ENCODE measurements around the gene CAMTA1. TPM values are rescaled to one million over a fixed set of nuclear protein-coding genes. Genes with fewer than 3 reads are reported as not detected.

Gene CAMTA1
- total RNA-seq, 6 donors from 2014 or later = 38.8 to 74.0 (median 46.1) TPM

DNA sequence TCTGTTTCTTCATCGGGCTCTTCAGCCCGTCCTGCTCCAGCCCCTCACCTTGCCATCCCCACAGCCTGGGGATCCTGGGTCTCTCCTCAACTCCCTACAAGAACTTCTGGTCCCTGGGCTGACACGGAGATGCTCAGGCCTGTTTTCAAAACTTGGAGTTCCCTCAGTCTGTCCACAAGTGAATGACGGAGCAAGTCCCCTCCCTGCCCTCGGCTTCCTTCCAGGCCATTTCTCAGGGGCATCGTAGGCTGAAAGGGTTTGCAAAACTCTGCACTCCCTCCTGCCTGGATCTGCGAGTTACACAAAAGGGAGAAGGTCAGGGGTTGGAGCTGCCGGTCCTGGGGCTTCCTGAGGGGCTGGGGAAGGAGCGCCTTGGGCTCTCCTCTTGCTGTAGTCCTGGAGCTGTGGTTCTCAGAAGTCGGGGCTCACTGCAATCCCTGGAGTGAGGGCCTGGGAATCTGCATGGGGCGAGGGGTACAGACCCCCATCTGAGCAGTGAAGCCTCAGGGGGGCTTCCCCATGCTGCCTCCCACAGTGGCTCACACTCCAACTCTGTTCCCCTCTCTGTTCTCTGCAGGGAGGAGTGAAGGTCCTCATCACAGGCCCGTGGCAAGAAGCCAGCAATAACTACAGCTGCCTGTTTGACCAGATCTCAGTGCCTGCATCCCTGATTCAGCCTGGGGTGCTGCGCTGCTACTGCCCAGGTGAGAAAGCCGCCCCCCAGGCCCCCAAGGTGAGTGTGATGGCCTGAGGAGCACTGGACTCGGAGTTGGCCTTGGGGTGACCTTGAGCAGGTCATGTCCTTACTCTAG lies 885.3 kb downstream of the CAMTA1 start:
- H3K9me3 ChIP-seq = no peaks in the 10 kb centered on the region
- ATAC-seq (ENCODE audit: low FRiP score in 2 of 2) = no peak
- H3K36me3 ChIP-seq = no peaks in the 10 kb centered on the region
- no peak overlapping the region for H3K27ac ChIP-seq
- TF ChIP-seq POLR2AphosphoS5 (IDR thresholded peaks at IDR 0.05) = no peak
- TF ChIP-seq, protein P1, sequence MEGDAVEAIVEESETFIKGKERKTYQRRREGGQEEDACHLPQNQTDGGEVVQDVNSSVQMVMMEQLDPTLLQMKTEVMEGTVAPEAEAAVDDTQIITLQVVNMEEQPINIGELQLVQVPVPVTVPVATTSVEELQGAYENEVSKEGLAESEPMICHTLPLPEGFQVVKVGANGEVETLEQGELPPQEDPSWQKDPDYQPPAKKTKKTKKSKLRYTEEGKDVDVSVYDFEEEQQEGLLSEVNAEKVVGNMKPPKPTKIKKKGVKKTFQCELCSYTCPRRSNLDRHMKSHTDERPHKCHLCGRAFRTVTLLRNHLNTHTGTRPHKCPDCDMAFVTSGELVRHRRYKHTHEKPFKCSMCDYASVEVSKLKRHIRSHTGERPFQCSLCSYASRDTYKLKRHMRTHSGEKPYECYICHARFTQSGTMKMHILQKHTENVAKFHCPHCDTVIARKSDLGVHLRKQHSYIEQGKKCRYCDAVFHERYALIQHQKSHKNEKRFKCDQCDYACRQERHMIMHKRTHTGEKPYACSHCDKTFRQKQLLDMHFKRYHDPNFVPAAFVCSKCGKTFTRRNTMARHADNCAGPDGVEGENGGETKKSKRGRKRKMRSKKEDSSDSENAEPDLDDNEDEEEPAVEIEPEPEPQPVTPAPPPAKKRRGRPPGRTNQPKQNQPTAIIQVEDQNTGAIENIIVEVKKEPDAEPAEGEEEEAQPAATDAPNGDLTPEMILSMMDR (IDR thresholded peaks at IDR 0.05) = no peak
- TF ChIP-seq EP300 (IDR thresholded peaks at IDR 0.05) = no peak
- TF ChIP-seq POLR2A (IDR thresholded peaks at IDR 0.05) = no peak
- no peaks in the 10 kb centered on the region for H3K27me3 ChIP-seq
- H3K4me3 ChIP-seq = no peak overlapping the region
- H3K4me1 ChIP-seq = peaks cover 8 to 16% (median 12%) of the 10 kb centered on the region in 4 donors
- WGBS, 2 donors = 68 to 71% methylated on average over 11 to 14 of the region's 15 CpGs
- no peak for DNase-seq

GRCh38 chr1:7671146-7671465 lies 885.9 kb downstream of the CAMTA1 start:
- ATAC-seq (ENCODE audit: low FRiP score in 2 of 2) = no peak
- 94% methylated on average over 11 of the region's 11 CpGs for WGBS, 2 donors
- H3K27ac ChIP-seq = no peak overlapping the region

GRCh38 chr1:7671676-7672075 lies 886.4 kb downstream of the CAMTA1 start:
- TF ChIP-seq POLR2A (IDR thresholded peaks at IDR 0.05) = no peak
- TF ChIP-seq, protein P1 (IDR thresholded peaks at IDR 0.05) = no peak
- TF ChIP-seq EP300 (IDR thresholded peaks at IDR 0.05) = no peak
- no peak for TF ChIP-seq POLR2AphosphoS5 (IDR thresholded peaks at IDR 0.05)
- H3K9me3 ChIP-seq = no peaks in the 10 kb centered on the region
- peaks cover 8 to 16% (median 12%) of the 10 kb centered on the region in 4 donors for H3K4me1 ChIP-seq
- no peak overlapping the region for H3K27ac ChIP-seq
- H3K36me3 ChIP-seq = no peaks in the 10 kb centered on the region
- DNase-seq (no peak), ATAC-seq (ENCODE audit: low FRiP score in 2 of 2) (no peak)
- no peaks in the 10 kb centered on the region for H3K27me3 ChIP-seq
- WGBS, 2 donors = 82 to 85% methylated on average over 5 of the region's 5 CpGs
- H3K4me3 ChIP-seq = no peak overlapping the region

More at GRCh38 chr1:7671146-7671465, 885.9 kb downstream of the CAMTA1 start:
- H3K4me1 ChIP-seq = peaks cover 8 to 16% (median 12%) of the 10 kb centered on the region in 4 donors
- TF ChIP-seq EP300 (IDR thresholded peaks at IDR 0.05) = no peak
- TF ChIP-seq POLR2A (IDR thresholded peaks at IDR 0.05) = no peak
- no peak for TF ChIP-seq POLR2AphosphoS5 (IDR thresholded peaks at IDR 0.05)
- TF ChIP-seq, protein P1 (IDR thresholded peaks at IDR 0.05) = no peak
- no peaks in the 10 kb centered on the region for H3K27me3 ChIP-seq
- H3K9me3 ChIP-seq = no peaks in the 10 kb centered on the region
- DNase-seq = no peak
- H3K36me3 ChIP-seq = no peaks in the 10 kb centered on the region
- no peak overlapping the region for H3K4me3 ChIP-seq

- DNase-seq (no peak), ATAC-seq (ENCODE audit: low FRiP score in 2 of 2) (no peak)
- peaks cover 5 to 13% (median 9%) of the 10 kb centered on the region in 4 donors for H3K4me1 ChIP-seq
- H3K27me3 ChIP-seq = no peaks in the 10 kb centered on the region
- no peak overlapping the region for H3K4me3 ChIP-seq
- no peak overlapping the region for H3K27ac ChIP-seq
- WGBS, 2 donors = 61 to 68% methylated on average over 4 to 10 of the region's 11 CpGs
- H3K9me3 ChIP-seq = no peaks in the 10 kb centered on the region
- H3K36me3 ChIP-seq = no peaks in the 10 kb centered on the region
- TF ChIP-seq EP300 (IDR thresholded peaks at IDR 0.05) (no peak), POLR2AphosphoS5 (IDR thresholded peaks at IDR 0.05) (no peak), POLR2A (IDR thresholded peaks at IDR 0.05) (no peak)
- TF ChIP-seq, protein P1 (IDR thresholded peaks at IDR 0.05) = no peak
Measured at GRCh38 chr1:7672864-7673263, 887.6 kb downstream of the CAMTA1 start.

DNA sequence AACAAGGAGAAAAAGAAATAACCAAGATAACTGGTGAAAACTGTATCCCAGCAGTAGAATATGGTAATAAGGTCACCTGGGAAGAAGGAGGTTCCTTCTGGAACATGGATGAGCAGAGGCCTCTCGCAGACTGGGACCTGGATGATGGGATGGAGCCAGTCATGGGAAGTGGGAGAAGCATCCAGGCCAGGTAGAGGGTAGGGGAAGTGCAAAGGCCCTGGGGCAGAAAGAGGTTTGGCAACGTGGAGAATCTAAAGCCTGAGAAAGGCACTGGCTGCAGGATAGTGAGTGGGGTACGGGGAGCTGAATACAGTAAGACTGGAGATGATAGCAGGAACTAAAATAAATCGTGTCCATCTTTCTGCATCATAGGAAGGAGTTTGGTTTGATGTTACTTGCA lies 889.7 kb downstream of the CAMTA1 start:
- Histone ChIP-seq H3K9me3 (no peaks in the 10 kb centered on the region), H3K36me3 (no peaks in the 10 kb centered on the region), H3K27ac (no peak overlapping the region), H3K4me3 (no peak overlapping the region), H3K4me1 (peaks cover 5 to 19% (median 11%) of the 10 kb centered on the region in 4 donors), H3K27me3 (no peaks in the 10 kb centered on the region)
- no peak for DNase-seq
- ATAC-seq (ENCODE audit: low FRiP score in 2 of 2) = no peak
- WGBS, 2 donors = 91 to 93% methylated on average over 4 of the region's 4 CpGs
- TF ChIP-seq, protein P1 (IDR thresholded peaks at IDR 0.05) = no peak
- TF ChIP-seq POLR2AphosphoS5 (IDR thresholded peaks at IDR 0.05) (no peak), EP300 (IDR thresholded peaks at IDR 0.05) (no peak), POLR2A (IDR thresholded peaks at IDR 0.05) (no peak)

Measured in upper lobe of left lung (tissue), 6 donors.